Type B pancreatic cell (in vitro differentiated cells): ENCODE results near the gene RAVER2. TPM values are rescaled to one million over a fixed set of nuclear protein-coding genes. Genes with fewer than 3 reads are reported as not detected.

Source experiments
- DNase-seq: peaks from one replicate; pipeline ENCODE4 v3.0.0; 2021; ENCODE audit warnings: mixed read lengths; ENCODE audit not compliant: unreplicated experiment; ENCODE audit errors: extremely low spot score
- H3K27ac Mint-ChIP-seq: 2 replicates; pipeline ENCODE4 v1.8.0; 2021; ENCODE audit warnings: mild to moderate bottlenecking, mixed read lengths
- H3K27me3 Mint-ChIP-seq: 2 replicates; pipeline ENCODE4 v1.8.0; 2021; ENCODE audit warnings: mixed read lengths
- H3K36me3 Mint-ChIP-seq: 2 replicates; pipeline ENCODE4 v1.8.0; 2021; ENCODE audit warnings: mixed read lengths
- H3K4me1 Mint-ChIP-seq: one replicate; pipeline ENCODE4 v1.8.0; 2021; ENCODE audit warnings: mixed read lengths; ENCODE audit not compliant: unreplicated experiment
- H3K4me3 Mint-ChIP-seq: 2 replicates; pipeline ENCODE4 v1.8.0; 2021; ENCODE audit warnings: mild to moderate bottlenecking, mixed read lengths
- H3K9me3 Mint-ChIP-seq: 2 replicates; pipeline ENCODE4 v1.8.0; 2021; ENCODE audit warnings: mixed read lengths
- CTCF ChIP-seq: fragments of 200-600 bp; sonication (generic); conservative IDR thresholded peaks from 2 replicates; pipeline ENCODE4 v1.5.0; 2021; ENCODE audit warnings: antibody characterized with exemption, mild to moderate bottlenecking
- total RNA-seq: library from RNA; stranded (reverse); gene quantifications from 2 replicates; pipeline ENCODE4 v1.2.1, GENCODE V29; 2021; ENCODE audit warnings: low replicate concordance

Gene RAVER2
- total RNA-seq, 1 donor from 2014 or later, result 26.5 TPM

DNA sequence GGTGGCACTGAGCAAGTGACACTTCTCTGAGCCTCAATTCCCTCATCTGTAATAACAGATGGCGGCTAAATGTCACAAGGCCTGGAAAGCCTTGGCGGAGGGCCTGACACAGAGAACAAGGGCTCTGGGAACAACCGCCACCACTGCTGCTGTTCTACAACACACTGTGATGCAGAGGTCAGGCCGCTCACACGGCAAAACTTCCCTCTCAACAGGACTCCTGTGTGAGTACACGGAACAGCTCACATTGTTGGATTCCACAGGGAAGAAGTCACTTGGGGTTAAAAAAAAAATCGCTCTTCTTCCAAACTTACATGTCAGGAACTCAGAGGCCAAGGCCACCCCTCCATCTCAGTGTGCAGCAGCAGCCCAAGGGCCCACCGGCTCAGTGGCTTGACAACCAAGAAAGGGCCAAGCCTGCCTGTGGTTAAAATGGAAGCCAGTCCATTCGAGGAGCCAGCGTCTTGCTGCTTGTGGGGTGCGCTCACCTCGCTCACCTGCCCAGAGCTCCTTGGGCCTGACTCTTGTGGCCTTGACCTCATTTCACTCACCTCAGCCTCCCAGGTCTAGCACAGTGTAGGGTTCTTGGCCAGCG, 101.1 kb downstream of the RAVER2 start:
- H3K9me3 Mint-ChIP-seq, result no peaks in the 10 kb centered on the region
- H3K4me1 Mint-ChIP-seq, result peaks cover 3% of the 10 kb centered on the region
- H3K27ac Mint-ChIP-seq, result no peak overlapping the region
- peak; percentile 42 for DNase-seq
- H3K36me3 Mint-ChIP-seq, result peaks cover 29% of the 10 kb centered on the region
- H3K4me3 Mint-ChIP-seq, result no peak overlapping the region
- H3K27me3 Mint-ChIP-seq, result no peaks in the 10 kb centered on the region
- no peak for TF ChIP-seq CTCF

DNA sequence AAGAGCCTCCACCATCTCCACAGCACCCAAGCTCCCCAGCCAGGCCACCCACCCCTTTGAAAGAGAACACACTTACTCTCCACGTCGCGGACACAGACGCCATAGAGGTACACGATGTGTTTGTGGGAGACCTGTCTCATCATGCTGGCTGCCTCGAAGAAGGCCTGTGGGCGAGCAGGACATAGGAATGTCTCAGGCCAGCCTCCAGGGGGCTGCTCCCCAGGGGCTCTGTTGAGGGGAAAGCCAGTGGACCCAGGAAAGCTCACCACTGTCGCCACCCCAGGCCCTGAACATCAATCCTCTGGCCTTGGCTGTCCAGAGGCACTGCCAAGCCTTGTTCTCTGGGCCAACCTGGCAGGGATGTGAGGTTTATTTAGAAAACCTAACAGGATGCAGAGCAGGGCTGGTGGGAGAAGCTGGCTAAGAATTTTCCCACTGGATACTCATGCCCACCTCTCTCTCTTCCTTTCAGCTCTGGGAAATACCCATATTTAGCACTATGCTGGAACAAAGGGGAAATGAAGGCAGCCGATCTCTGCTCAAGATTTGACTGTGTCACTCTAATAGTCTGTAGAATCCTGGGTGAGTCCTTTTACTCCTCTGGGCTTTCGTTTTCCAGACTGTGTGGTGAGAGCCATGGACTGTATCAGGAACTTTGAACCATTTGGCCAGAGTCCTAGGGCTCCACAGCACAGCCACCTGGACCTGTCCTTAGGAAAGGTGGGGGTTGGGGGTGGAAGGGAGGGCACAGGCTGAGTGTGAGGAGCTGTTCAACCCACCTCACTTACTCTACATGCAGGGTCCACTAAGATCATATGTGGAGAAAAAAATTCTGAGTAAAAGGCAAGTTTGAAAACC, 101.9 kb downstream of the RAVER2 start:
- Mint-ChIP-seq H3K36me3 (peaks cover 30% of the 10 kb centered on the region), H3K9me3 (no peaks in the 10 kb centered on the region), H3K27ac (no peak overlapping the region), H3K27me3 (no peaks in the 10 kb centered on the region), H3K4me3 (no peak overlapping the region), H3K4me1 (no peaks in the 10 kb centered on the region)
- DNase-seq, result peak; percentile 51
- TF ChIP-seq CTCF, result no peak

- Mint-ChIP-seq H3K27me3 (no peaks in the 10 kb centered on the region), H3K9me3 (no peaks in the 10 kb centered on the region), H3K27ac (no peak overlapping the region), H3K4me3 (no peak overlapping the region), H3K4me1 (no peaks in the 10 kb centered on the region), H3K36me3 (peaks cover 30% of the 10 kb centered on the region)
- DNase-seq, result peak; percentile 34
- no peak for TF ChIP-seq CTCF
Observed at GRCh38 chr1:64847666-64848065, 102.8 kb downstream of the RAVER2 start.

- H3K4me1 Mint-ChIP-seq, result no peaks in the 10 kb centered on the region
- H3K27me3 Mint-ChIP-seq, result no peaks in the 10 kb centered on the region
- no peak for TF ChIP-seq CTCF
- peaks cover 27% of the 10 kb centered on the region for H3K36me3 Mint-ChIP-seq
- DNase-seq, result peak; percentile 37
- no peak overlapping the region for H3K27ac Mint-ChIP-seq
- H3K4me3 Mint-ChIP-seq, result no peak overlapping the region
- H3K9me3 Mint-ChIP-seq, result no peaks in the 10 kb centered on the region
Observed at GRCh38 chr1:64848136-64848535, 103.3 kb downstream of the RAVER2 start.

DNA sequence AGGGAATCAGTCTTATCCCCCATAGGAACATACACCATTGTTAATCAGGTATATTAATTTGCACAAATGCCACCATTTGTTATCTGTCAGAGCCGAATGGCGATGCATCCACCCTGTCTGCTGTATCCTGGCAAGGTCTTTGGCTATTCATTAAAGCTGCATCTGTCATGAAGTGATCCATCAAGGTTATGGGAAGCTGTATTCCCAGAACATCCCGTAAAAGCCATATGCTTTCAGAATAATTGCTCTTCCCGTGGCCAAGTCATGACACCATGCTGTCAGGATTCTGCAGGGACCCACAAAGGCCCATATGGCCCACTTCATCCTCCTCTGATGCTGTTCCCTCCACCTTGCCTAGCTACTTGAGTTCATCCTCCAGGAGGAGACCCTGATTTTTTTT, 103.9 kb downstream of the RAVER2 start:
- no peak for TF ChIP-seq CTCF
- H3K27ac Mint-ChIP-seq, result no peak overlapping the region
- peak; percentile 3 for DNase-seq
- no peaks in the 10 kb centered on the region for H3K4me1 Mint-ChIP-seq
- H3K4me3 Mint-ChIP-seq, result no peak overlapping the region
- H3K36me3 Mint-ChIP-seq, result peaks cover 29% of the 10 kb centered on the region
- no peaks in the 10 kb centered on the region for H3K9me3 Mint-ChIP-seq
- H3K27me3 Mint-ChIP-seq, result no peaks in the 10 kb centered on the region
